ENCODE data around the gene AKAP6. TPM values are rescaled to one million over a fixed set of nuclear protein-coding genes. Genes with fewer than 3 reads are reported as not detected.

AKAP6 gene
- total RNA-seq, 6 experiments from 2014 or later = 1.7 to 9.6 (median 4.3) TPM

GRCh38 chr14:32564596-32564995 lies 235.5 kb downstream of the AKAP6 start:
- no peaks in the 10 kb centered on the region for H3K9me3 ChIP-seq
- TF ChIP-seq, protein P1, sequence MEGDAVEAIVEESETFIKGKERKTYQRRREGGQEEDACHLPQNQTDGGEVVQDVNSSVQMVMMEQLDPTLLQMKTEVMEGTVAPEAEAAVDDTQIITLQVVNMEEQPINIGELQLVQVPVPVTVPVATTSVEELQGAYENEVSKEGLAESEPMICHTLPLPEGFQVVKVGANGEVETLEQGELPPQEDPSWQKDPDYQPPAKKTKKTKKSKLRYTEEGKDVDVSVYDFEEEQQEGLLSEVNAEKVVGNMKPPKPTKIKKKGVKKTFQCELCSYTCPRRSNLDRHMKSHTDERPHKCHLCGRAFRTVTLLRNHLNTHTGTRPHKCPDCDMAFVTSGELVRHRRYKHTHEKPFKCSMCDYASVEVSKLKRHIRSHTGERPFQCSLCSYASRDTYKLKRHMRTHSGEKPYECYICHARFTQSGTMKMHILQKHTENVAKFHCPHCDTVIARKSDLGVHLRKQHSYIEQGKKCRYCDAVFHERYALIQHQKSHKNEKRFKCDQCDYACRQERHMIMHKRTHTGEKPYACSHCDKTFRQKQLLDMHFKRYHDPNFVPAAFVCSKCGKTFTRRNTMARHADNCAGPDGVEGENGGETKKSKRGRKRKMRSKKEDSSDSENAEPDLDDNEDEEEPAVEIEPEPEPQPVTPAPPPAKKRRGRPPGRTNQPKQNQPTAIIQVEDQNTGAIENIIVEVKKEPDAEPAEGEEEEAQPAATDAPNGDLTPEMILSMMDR (IDR thresholded peaks at IDR 0.05) = no peak
- no peak for TF ChIP-seq POLR2A (IDR thresholded peaks at IDR 0.05)
- intact Hi-C loops (cut with DNase I) = no loop called here
- H3K27me3 ChIP-seq = no peaks in the 10 kb centered on the region
- ATAC-seq (no peak), DNase-seq (no peak)
- no peak overlapping the region for H3K4me3 ChIP-seq
- no peaks in the 10 kb centered on the region for H3K36me3 ChIP-seq
- no peak overlapping the region for H3K27ac ChIP-seq
- H3K4me1 ChIP-seq = peaks cover 0 to 27% (median 2%) of the 10 kb centered on the region in 4 donors

GRCh38 chr14:32565256-32565655 lies 236.2 kb downstream of the AKAP6 start:
- TF ChIP-seq, protein P1 (IDR thresholded peaks at IDR 0.05) = no peak
- TF ChIP-seq POLR2A (IDR thresholded peaks at IDR 0.05) = no peak
- Histone ChIP-seq H3K27me3 (no peaks in the 10 kb centered on the region), H3K4me3 (no peak overlapping the region), H3K36me3 (no peaks in the 10 kb centered on the region), H3K4me1 (peaks cover 0 to 21% (median 2%) of the 10 kb centered on the region in 4 donors), H3K9me3 (no peaks in the 10 kb centered on the region), H3K27ac (no peak overlapping the region)
- intact Hi-C loops (cut with DNase I) = no loop called here
- DNase-seq (no peak), ATAC-seq (no peak)

DNA sequence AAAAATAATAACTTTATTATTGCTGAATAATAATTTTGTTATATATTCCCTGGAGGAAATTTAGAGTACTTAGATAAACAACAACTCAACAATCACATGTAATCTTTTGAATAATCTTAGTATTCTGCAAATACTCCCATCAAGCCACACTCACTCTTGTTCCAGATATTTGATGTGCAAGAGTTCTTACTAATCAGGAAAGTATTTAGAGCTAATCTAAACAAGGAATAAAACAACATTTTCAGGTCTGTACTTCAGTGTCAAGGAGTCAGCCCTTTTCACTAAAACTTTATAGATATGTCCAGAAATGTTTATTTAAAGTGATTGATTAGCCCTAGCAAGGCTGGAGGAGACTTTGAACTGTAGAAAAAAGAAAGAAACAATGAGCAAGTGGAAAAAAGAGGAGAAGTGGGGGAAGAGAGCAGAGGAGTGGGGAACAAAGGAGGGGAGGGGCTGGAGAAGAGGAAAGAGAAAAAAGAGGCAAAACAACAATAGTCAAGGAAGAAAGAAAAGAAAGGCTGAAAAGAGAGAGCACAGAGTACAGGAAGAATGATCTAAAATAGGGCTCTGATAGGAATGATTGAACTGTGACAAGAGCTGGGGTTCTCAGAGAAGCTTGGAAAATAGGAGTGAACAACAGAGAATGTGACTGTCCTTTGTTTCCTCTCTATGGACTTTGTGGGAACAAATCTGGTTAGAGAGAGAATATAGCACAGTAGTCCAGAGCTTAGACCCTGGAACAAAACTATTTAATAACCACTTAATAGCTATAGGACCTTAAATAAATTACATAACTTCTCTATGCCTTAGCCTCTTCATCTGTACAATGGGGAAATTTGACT lies 238.7 kb downstream of the AKAP6 start:
- Histone ChIP-seq H3K4me1 (peaks cover 0 to 28% (median 2%) of the 10 kb centered on the region in 4 donors), H3K27me3 (no peaks in the 10 kb centered on the region), H3K36me3 (no peaks in the 10 kb centered on the region), H3K4me3 (no peak overlapping the region), H3K27ac (peak overlapping the region in 2 of 3 donors; percentile 19 to 49), H3K9me3 (no peaks in the 10 kb centered on the region)
- intact Hi-C loops (cut with DNase I) = no loop called here
- peak in 3 of 4 donors; percentile 15 to 35 (median 30) for ATAC-seq
- TF ChIP-seq, protein P1 (IDR thresholded peaks at IDR 0.05) = no peak
- TF ChIP-seq POLR2A (IDR thresholded peaks at IDR 0.05) = no peak
- no peak for DNase-seq

GRCh38 chr14:32571551-32571950 lies 242.5 kb downstream of the AKAP6 start:
- H3K27me3 ChIP-seq = no peaks in the 10 kb centered on the region
- no peak for ATAC-seq
- H3K9me3 ChIP-seq = no peaks in the 10 kb centered on the region
- no peak for DNase-seq
- no peak for TF ChIP-seq POLR2A (IDR thresholded peaks at IDR 0.05)
- TF ChIP-seq, protein P1 (IDR thresholded peaks at IDR 0.05) = no peak
- peak overlapping the region in 1 of 3 donors; percentile 81 for H3K27ac ChIP-seq
- H3K36me3 ChIP-seq = no peaks in the 10 kb centered on the region
- intact Hi-C loops (cut with DNase I) = loop anchor here in 1 of 2 donors (10.0 kb wide), 1 partner anchor 1223 kb away; no protein-coding TSS in a partner anchor
- peak overlapping the region in 2 of 3 donors; percentile 4 to 27 for H3K4me3 ChIP-seq
- peaks cover 0 to 45% (median 9%) of the 10 kb centered on the region in 4 donors for H3K4me1 ChIP-seq
- WGBS (ENCODE audit: insufficient coverage, low coverage, low lambda C conversion rate, missing lambda C conversion rate) = 61% methylated on average over 2 of the region's 2 CpGs

Data from right lobe of liver (tissue), 6 donors.